Measurements from ENCODE around the gene CBLC. TPM values are rescaled to one million over a fixed set of nuclear protein-coding genes. Genes with fewer than 3 reads are reported as not detected.

Gene CBLC
- total and polyA plus RNA-seq, 2 donors (not counting 1 experiment from before 2014, with no cell fraction given) = not detected

DNA sequence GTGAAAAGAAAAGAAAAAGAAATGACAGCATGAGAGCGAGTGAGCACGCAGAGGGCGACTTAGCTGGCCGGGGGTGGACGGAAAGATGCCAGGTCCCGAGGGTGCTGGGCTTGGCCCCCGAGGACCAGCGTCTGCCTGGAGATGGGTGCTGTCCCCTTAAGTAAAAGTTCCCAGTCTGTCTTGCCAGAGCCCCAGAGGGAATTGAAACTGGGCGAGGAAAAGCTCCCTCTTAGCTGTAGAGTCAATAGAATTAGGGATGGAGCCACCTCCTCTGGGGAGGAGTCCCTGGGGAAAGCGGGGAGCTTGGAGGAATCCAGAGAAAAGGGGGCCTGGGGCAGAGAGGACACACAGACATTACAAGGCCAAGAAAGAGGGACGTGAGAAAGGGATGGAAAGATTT is 44.5 kb downstream of the CBLC start:
- WGBS (ENCODE audit: insufficient coverage) = 88% methylated on average over 11 of the region's 11 CpGs
- intact Hi-C loops (cut with micrococcal nuclease) = loop anchor here (10.0 kb wide), 1 partner anchor 383 kb away; no protein-coding TSS in a partner anchor
- no peaks in the 10 kb centered on the region for H4K20me1 ChIP-seq (ENCODE audit: control insufficient read depth, insufficient read depth, low read length, poor library complexity, severe bottlenecking)
- POLR2A ChIA-PET = no interaction called here
- Mint-ChIP-seq H3K27ac (no peak overlapping the region), H3K4me1 (no peaks in the 10 kb centered on the region), H3K4me3 (no peak overlapping the region), H3K9me3 (ENCODE audit: insufficient read depth) (no peaks in the 10 kb centered on the region), H3K27me3 (peaks cover 20% of the 10 kb centered on the region)
- H3K4me1 ChIP-seq (ENCODE audit: control insufficient read depth in 2 of 2, insufficient read depth in 2 of 2, low read length in 2 of 2) = no peaks in the 10 kb centered on the region
- H3K36me3 ChIP-seq (replicated peaks in 1 of 2; ENCODE audit: control extremely low read depth in 1 of 2, control insufficient read depth in 1 of 2, extremely low read depth in 1 of 2, insufficient read depth in 2 of 2, low read length in 1 of 2) = no peaks in the 10 kb centered on the region
- no peak overlapping the region for H3K4me2 ChIP-seq (replicated peaks; ENCODE audit: low read depth, low read length, poor library complexity, severe bottlenecking)
- H3K9ac ChIP-seq (ENCODE audit: low read length) = no peak overlapping the region
- no peaks in the 10 kb centered on the region for H3K9me3 ChIP-seq (ENCODE audit: control extremely low read depth in 1 of 3, control insufficient read depth in 2 of 3, insufficient read depth in 1 of 3, low read length in 2 of 3)
- CTCF ChIA-PET = no interaction called here
- H3K79me2 ChIP-seq (ENCODE audit: control insufficient read depth, insufficient read depth, low read length) = no peaks in the 10 kb centered on the region
- DNase-seq = no peak
- no peak overlapping the region for H3K4me3 ChIP-seq (ENCODE audit: control extremely low read depth in 1 of 5, extremely low read depth in 1 of 5, insufficient read depth in 1 of 5, low read depth in 2 of 5, low read length in 4 of 5)
- H3K27me3 ChIP-seq (replicated peaks in 1 of 4; ENCODE audit: control extremely low read depth in 1 of 4, control insufficient read depth in 3 of 4, insufficient read depth in 4 of 4, low read length in 3 of 4) = no peaks in the 10 kb centered on the region
- H2AFZ ChIP-seq (ENCODE audit: insufficient read depth, low read depth, low read length, poor library complexity, severe bottlenecking) = no peak overlapping the region
- H3K27ac ChIP-seq (ENCODE audit: low read length in 2 of 2) = no peak overlapping the region
- TF ChIP-seq CTCF (IDR thresholded peaks at IDR 0.05) = no peak
- TF ChIP-seq EZH2 (IDR thresholded peaks at IDR 0.05; ENCODE audit: borderline replicate concordance, insufficient read depth, low read depth, low read length, poor library complexity, severe bottlenecking) = no peak
- ATAC-seq (ENCODE audit: low read depth) = no peak

DNA sequence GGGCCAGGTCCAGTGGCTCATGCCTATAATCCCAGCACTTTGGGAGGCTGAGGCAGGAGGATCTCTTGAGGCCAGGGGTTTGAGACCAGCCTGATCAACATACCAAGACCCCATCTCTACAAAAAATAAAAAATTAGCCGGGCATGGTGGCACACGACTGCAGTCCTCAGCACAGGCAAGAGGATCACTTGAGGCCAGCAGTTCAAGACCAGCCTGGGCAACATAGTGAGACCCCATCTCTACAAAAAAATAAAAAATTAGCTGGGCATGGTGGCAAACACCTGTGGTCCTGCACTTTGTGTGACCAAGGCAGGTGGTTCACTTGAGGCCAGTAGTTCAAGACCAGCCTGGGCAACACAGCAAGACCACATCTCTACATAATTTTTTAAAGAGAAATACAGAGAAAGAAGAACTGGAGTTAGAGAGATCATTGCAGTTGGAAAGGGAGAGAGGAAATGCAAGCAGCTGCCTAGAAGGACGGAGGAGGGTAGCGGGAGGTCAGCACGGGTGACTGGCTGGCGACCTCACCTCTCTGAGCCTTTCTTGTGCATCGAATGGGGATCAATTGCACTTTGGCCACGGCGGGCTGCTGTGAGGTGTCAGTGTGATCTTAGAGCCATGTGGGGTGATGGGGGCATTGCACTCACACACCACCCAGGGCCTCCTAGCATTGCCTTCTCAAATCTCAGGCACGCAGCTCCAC is 45.1 kb downstream of the CBLC start:
- Histone ChIP-seq H3K79me2 (ENCODE audit: control insufficient read depth, insufficient read depth, low read length) (no peaks in the 10 kb centered on the region), H3K9ac (ENCODE audit: low read length) (no peak overlapping the region), H3K36me3 (replicated peaks in 1 of 2; ENCODE audit: control extremely low read depth in 1 of 2, control insufficient read depth in 1 of 2, extremely low read depth in 1 of 2, insufficient read depth in 2 of 2, low read length in 1 of 2) (no peaks in the 10 kb centered on the region), H3K27ac (ENCODE audit: low read length in 2 of 2) (no peak overlapping the region), H3K4me3 (ENCODE audit: control extremely low read depth in 1 of 5, extremely low read depth in 1 of 5, insufficient read depth in 1 of 5, low read depth in 2 of 5, low read length in 4 of 5) (no peak overlapping the region), H2AFZ (ENCODE audit: insufficient read depth, low read depth, low read length, poor library complexity, severe bottlenecking) (no peak overlapping the region), H3K4me2 (replicated peaks; ENCODE audit: low read depth, low read length, poor library complexity, severe bottlenecking) (no peak overlapping the region), H4K20me1 (ENCODE audit: control insufficient read depth, insufficient read depth, low read length, poor library complexity, severe bottlenecking) (no peaks in the 10 kb centered on the region), H3K4me1 (ENCODE audit: control insufficient read depth in 2 of 2, insufficient read depth in 2 of 2, low read length in 2 of 2) (no peaks in the 10 kb centered on the region), H3K9me3 (ENCODE audit: control extremely low read depth in 1 of 3, control insufficient read depth in 2 of 3, insufficient read depth in 1 of 3, low read length in 2 of 3) (no peaks in the 10 kb centered on the region), H3K27me3 (replicated peaks in 1 of 4; ENCODE audit: control extremely low read depth in 1 of 4, control insufficient read depth in 3 of 4, insufficient read depth in 4 of 4, low read length in 3 of 4) (no peaks in the 10 kb centered on the region)
- POLR2A ChIA-PET = no interaction called here
- DNase-seq (no peak), ATAC-seq (ENCODE audit: low read depth) (no peak)
- CTCF ChIA-PET = no interaction called here
- WGBS (ENCODE audit: insufficient coverage) = 88% methylated on average over 7 of the region's 10 CpGs
- intact Hi-C loops (cut with micrococcal nuclease) = loop anchor here (10.0 kb wide), 1 partner anchor 382 kb away; no protein-coding TSS in a partner anchor
- Mint-ChIP-seq H3K9me3 (ENCODE audit: insufficient read depth) (no peaks in the 10 kb centered on the region), H3K27ac (no peak overlapping the region), H3K27me3 (peaks cover 22% of the 10 kb centered on the region), H3K4me3 (no peak overlapping the region), H3K4me1 (no peaks in the 10 kb centered on the region)
- no peak for TF ChIP-seq EZH2 (IDR thresholded peaks at IDR 0.05; ENCODE audit: borderline replicate concordance, insufficient read depth, low read depth, low read length, poor library complexity, severe bottlenecking)
- TF ChIP-seq CTCF (IDR thresholded peaks at IDR 0.05) = no peak

All from B cell (primary cell).